ENCODE results near the gene VOPP1.

Gene VOPP1

DNA sequence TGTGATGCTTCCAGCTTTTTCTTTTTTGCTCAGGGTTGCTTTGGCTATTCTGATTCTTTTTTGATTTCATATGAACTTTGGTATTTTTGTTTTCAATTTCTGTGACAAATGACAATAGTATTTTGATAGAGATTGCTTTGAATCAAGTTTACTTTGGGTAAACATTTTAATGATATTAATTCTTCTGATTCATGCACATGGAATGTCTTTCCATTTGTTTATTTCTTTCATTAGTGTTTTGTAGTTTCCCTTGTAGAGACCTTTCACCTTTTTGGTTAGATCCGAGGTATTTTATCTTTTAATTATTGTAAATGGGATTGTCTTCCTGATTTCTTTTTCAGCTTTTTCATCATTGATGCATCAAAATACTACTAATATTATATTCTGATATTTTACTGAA lies 114.0 kb downstream of the VOPP1 start:
- DNase-seq: no peak

DNA sequence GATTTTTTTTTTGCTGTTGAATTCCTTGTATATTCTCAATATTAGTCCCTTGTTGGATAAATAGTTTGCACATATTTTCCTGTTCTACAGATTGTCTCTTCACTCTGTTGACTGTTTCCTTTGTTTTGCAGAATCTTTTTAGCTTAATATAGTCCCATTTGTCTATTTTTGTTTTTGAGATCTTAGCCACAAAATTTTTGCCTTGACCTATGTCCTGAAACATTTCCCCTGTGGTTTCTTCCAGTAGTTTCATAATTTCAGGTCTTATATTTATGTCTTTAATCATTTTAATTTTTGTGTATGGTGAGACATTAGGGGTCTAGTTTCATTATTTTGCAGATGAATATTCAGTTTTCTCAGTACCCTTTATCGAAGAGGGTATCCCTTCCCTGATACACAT lies 114.5 kb downstream of the VOPP1 start:
- DNase-seq: no peak

DNA sequence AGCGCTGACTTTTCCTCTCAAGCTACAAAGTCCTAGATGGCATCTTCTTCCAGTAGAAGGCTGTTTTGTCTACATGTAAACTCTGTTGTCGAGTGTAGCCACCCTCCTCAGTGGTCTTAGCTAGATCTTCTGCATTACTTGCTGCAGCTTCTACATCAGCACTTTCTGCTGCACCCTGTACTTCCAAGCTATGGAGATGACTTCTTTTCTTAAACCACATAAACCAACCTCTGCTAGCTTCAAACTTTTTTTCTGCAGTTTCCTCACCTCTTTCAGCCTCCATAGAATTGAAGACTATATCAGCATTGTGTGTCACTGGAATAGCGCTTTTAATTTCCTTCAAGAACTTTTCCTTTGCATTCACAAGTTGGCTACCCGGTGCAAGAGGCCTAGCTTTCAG lies 119.3 kb downstream of the VOPP1 start:
- no peak for DNase-seq

DNA sequence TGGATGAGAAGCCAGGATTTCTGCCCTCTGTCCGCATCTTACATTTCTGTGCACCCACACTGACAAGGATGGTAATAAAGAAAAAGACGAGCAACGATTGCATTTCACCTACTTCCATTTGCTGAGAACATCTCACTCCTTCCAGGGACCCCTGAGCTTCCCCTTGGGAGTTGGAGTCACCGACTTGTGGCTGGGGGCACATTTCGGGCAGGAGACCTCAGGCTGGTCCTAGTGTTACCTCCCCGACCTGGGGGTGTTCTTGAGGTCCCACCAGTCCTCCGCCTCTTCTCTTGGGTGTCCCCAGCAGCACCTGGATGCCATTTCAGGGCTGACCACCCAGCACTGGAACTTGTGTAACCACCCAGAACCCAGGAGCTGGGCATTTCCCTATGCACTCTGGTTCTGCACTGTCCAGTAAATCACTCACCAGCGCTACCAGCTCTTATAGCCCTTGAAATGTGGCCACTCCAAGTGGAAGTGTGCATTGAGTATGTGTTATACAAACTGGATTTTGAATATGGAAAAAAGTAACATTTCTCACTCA lies 122.2 kb downstream of the VOPP1 start:
- DNase-seq: no peak

DNA sequence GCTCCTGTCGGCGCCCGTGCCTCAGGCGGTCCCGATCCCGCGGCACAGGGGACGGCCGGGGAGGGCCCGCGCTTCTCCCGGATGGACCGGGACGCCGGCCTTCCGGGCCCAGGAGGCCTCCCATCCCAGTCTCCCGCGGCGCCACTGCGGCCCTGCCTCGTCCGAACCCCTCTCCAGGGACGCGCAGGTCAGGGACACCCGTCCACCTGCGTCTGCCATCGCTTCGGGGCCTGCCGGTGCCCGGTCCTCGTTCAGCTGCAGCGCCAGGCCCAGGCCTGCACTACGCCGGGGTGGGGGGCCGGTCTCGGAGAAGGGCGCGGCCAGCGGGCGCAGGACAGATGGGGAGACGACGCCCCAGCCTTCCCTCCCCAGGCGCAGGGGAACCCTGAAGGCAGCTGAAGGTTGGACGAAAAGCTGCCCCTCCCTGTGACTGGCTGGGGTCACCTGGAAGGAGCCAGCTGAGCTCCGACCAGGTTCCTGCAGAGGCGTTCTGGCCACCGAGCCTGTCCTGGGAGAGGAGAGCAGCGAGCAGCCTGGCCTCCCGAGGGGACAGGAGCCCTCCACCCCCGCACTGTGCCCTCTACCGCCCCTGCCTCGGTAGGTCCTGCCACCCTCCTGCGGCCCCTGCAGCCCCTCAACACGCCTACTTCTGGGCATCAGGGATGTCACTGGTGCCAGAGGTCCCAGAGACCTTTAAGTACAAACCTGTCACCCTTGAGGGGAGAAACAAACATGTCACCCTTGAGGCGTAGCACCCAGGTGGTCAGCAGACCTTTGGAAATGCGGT lies 122.9 kb downstream of the VOPP1 start:
- no peak for DNase-seq

DNA sequence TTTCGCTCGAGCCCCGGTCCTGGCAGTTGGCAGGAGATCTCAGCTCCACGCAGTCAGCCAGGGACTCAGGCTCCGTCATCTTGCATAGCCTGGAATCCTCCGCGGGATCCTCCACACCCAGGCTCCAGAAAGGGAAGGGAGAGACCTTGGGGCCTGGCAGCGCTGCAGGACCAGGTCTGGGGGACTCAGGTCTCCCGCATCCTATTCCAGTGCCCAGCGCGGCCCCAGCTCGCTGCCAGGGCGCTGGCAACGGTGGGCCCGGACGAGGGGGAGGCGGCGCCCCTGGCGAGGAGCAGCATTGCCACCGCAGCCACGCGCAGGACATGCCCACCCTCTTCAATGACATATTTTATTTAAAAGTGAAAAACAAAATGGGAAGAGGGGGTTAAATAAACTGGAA lies 123.8 kb downstream of the VOPP1 start:
- DNase-seq: no peak

DNA sequence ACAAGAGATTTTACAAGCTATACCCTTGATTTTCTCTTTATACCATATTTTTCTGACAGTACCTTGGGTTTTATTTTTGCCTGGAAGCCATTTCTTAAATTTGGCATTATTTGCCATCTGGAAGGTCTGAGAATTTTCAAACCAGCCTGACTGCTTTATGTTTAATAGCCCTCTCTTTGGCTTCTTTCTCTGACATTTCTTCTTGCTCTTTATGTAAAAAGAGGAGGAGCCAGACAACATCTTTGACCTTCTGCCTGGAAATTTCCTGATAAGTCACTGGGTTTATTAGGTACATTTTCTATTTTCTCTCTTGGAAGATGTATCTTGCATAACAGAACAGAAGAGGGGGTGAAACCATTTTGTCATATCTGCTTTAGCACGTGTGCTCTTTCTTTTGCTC lies 127.5 kb downstream of the VOPP1 start:
- no peak for DNase-seq

DNA sequence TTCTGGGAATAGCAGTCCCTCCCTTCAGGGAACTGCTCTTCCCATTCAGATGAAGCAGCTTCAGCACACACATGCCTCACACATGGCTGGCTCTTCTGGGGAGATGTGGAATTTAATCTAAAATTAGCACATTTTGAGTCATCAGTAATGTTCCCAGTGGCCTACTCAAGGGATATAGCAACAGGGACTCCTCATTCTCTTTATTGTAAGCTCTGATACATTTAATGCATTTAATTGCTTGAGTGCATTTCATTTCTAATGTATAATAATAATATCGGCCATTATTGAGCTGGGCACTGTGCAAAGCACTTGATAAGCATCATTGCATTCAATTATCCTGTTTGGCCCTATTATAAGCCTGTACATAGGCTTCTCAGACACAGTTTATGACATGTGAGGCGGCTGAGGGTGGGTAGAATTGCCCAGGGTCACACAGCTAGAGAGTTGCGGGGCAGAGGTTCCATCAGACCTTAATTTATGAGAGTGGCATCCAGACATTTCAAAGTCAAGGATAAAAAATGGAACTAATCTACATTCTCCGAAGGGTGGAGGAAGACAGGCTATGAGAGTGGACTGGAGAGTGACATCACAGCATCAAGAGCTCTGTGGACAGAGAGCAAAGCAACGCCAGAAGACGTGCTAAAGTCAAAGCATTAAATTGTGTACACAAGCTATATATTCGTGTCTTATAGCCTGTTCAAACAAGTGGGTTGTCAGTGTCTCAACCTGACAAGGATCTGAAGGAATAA lies 130.4 kb downstream of the VOPP1 start:
- no peak for DNase-seq

DNA sequence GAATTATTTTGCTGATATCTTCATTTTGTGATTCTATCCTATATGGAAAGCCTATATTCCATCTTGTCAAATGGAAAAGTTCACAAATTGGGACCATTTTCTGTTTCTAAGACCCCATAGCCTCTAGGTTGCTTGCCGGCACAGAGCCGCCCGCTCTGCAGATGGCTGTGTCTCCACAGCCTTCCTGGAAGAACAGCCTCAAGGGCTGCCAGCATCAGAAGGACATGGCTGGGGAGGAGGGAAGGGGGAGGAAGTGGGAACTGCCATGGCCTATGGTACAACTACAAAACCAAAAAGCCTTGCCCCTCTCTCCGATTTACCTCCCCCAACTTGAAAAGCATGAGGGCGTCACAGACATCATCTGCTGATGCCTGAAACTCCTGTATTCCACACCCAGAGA lies 131.3 kb downstream of the VOPP1 start:
- no peak for DNase-seq

DNA sequence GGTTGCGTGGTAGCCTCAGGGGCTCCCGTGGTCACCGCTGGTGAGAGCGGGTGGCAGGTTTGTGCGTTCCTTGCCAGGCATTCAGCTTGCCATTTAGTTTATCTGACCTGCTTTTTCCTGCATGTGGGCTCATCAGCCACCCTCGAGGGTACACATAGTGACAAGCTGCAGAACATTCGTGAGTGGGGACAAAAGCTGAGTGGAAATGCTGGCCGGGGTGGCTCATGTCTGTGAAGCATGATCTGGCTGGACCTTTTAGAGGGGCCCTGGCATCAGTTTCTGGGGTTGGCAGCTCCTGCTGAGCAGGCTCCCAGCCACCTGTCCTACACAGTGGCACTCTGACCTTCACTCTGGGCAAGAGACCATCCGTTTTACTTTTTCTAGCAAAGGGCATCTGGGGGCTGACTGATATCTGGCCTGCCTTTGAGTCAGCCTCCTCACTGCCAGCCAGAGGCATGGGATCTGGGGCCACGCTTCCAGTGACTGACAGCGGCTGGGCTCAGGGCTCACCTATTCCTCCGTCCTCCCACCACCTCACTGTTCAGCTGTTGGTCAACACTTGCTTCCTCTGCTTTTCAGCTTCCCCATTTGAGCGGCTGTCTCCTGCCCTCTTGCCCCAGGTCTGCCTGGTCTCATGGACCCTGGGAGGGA lies 132.1 kb downstream of the VOPP1 start:
- no peak for DNase-seq

DNA sequence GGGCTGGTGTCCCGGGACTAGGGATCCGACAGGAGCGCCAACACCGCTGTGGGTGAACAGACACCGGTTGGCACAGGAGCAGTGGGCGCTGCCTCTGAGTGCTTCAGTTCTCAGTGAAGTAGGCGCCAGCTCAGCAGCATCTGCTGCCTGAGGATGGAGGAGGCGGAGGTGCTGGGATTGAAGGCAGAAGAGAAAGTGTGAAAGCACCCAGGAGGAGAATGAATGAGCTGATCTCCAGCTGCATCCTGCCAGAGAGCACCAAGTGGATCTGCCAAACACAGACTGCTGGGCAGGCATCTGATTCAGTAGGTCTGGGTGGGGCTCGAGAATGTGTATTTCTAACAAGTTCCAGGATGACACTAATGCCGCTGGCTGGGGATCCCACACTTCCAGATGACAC lies 132.7 kb downstream of the VOPP1 start:
- peak; percentile 18 for DNase-seq

DNA sequence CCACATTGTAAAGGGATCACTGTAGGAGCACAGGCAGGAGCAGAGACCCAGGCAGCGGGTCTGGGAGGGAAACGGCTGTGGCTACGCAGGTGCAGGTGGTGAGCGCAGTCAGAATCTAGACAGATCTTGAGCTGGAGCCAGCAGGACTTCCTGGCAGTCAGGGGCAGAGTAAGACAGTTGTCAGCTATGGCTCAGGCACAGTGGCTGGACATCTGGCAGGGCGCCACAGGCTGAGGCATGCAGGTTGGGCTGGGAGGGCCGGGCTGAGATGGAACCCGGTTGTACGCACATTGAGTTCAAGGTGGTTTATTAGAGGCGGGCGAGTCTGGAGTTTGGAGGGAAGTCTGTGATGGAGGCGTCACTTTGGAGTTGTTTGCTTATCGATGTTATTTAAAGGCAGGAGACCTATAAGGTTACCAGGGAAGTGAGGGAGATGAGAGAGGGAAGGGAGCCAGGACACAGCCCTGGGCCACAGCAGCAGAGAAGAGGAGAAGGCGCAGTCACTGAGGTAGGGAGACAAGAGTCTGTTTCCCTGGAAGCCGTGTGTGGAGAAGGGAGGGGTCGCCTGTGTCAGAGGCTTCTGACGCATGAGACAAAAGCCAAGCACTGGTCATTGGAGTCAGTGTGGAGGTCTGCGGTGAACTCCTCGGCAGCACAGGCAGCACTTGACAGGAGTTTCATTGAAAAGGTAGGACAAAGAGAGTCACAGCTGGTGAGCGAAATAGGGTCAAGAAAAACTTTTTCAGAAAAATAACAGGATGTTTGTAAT lies 133.4 kb downstream of the VOPP1 start:
- DNase-seq: peak; percentile 78

DNA sequence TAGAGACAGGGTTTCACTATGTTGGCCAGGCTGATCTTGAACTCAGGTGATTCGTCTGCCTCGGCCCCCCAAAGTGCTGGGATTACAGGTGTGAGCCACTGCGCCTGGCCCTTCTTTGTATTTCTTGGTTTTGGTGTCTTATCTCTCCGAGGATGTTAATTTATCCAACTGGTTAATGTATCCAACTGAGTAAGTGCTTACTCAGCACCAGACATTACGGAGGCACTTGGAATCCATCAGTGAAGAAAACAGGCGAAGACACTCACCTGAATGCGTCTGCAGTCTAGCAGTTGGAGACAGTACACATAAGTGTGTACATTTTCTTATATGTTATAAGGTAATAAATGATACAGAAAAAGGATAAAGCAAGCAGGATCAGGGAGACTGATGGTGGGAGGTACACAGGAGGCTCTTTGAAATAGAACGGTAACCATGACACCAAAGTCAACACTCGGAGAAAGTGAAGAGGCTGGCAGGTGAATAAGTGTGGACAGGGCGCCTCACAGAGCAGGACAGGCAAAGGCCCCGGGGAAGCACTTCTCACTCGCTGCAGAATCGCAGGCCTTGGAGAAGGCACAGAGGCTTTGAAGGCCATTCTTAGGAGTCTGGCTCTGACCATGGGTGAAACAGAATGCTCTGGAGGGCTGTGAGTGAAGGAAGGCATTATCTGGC lies 134.1 kb downstream of the VOPP1 start:
- peak; percentile 82 for DNase-seq

DNA sequence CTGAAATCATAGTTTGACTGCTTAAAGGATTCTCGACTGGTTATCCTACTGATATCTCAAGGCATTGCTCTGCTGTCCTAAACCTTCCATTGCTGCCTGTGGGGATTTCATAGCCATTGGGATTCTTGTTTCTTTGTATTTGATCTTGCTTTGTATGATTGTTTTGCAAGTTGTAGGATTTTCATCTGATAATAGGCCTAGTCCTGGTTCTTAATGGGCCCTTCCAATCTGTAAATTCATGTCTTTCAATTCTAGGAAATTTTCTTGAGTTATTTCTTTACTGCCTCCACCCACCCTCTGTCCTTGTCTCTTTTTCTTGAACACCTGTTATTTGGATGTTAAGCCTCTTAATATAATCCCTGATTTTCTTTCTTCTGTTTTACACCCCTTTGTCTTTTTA lies 134.9 kb downstream of the VOPP1 start:
- DNase-seq: no peak

DNA sequence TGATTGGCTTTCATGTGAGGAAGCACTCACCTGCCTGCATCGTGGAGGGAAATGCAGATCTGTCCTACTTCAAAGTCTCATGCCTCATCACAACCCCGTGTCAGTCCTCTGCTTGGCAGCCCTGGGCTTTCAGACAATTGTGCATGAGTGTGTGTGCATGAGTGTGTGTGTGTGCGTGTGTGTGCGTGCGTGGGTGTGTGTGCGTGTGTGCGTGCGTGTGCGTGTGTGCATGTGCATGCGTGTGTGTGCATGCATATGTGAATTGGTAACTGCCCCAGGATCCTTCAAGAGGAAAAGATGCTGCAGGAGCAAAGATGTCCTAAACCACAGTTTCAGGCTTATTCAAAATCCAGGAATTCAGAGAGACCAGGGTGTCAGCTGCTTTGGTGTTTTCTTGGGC lies 135.8 kb downstream of the VOPP1 start:
- no peak for DNase-seq

DNA sequence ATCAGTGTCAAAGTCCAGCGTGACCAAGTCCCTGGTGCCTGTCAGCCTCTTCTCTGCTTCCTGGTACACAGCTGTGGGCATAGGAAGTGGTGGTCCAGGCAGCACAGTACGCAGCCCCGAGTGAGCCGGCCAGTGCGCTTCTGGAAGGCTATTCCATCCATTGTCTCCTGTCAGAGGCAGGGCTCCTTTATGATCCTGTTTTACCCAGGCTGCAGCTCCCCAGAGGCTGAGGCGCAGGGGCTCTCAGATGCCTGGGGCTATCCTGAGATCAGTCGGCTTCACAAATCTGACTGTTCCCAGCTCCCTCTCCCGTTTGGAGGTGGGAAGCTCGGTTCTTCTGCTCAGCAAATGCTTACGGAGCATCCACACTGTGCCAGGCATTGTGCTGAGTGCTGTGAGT lies 136.8 kb downstream of the VOPP1 start:
- no peak for DNase-seq

DNA sequence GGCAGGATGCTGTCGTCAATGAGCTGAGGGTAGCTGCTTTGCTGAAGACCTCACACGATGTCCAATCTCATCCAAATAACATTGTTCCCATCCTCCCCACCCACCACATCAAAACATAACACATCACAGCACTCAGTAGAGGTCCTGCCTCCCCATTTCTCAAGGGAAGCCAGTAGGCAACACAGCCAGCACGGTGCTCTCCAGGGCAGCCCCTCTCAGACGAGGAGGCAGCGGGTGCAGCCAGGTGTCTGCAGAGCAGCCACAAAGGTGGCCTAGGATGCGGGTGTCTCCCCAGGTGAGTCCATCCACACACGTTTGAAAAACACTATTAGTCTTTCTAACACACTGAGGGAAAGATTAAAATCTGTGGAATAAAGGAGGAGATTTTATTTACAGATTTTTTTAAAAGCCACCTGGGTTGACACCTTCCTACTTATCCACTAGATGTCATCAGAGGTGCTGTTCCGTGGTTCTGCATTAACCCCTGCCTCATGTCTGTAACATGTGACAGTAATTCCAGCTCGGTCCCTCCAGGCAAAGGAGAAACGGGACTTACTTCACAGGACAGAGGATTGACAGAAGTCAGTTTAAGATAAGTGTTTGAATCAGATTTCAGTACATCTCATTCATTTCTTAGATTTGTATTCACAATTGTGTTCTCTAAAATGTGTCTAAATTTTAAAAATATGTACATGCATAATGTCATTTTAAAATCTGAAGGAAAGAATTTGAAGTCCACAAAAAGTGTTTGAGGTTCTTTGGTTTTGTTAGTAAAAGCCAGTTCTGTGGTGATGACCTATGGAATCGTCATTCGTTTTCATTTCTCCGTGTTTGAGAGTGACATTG lies 139.1 kb downstream of the VOPP1 start:
- peak; percentile 69 for DNase-seq

DNA sequence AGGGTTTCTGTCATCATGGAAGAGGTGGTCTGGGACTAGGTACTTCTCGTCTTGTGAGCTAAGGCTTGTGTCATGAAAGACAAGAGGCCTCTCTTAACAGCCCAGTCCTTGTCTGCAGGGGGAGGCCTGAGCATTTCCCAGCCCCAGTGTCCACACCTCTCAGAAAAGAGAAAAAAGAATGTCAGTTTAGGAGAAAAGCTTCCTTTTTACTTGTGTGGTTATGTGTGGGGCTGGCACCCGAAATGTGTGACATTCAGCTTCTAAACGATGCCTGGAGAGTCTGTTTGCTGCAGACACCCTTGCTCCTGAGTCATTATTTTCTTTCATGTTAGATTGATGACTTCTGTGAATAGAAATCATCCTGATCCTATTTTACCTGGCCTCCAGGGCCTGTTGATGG lies 139.8 kb downstream of the VOPP1 start:
- DNase-seq: no peak

DNA sequence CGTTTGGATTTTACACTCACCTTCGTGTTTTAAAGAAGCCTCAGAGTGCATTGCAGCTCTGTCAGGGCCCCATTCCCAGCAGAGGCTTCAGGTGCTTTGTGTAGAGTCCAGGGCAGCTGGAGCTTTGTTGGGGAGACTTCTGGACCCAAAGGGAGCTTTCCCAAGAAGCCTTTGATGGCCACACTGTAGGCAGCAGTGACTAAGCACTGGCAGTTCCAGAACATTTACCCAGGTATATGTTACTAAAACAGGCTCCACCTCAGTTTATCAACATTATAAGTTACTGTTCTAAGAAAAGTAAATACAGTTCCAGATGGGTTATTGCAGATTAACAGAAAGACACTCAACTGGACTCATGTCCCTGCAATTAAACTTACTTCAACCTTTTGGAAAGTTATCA lies 140.4 kb downstream of the VOPP1 start:
- DNase-seq: no peak

DNA sequence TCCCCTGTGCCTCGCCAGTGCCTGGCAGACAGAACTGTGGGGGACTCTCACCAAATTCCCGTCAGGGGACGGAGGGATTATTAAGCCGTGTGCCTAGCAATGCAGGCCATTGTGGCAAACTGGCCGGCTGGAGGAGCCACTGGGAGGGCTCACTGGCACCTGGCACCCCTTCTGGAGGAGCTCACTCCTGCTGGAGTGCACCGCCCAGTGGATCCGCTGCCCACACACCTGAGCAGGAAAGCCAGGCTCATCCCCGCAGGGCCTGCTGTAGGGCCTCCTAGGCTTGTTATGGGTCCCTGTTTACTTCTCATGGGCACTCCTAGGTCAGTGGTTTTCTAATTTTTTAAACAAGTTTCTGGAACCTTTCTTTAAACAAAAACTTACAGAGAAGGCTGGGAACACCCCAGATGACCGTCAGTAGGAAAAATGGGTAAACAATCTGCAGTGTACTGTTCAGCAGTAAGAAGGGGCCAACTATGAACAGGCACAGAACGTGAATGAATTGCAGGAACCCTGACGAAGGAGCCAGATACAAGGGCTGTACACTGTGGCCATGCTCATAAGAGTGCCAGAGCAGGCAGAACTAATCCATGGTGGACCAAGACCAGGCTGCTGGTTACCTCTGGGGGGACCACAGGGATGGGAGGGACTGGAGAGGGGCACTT lies 142.3 kb downstream of the VOPP1 start:
- DNase-seq: no peak

DNA sequence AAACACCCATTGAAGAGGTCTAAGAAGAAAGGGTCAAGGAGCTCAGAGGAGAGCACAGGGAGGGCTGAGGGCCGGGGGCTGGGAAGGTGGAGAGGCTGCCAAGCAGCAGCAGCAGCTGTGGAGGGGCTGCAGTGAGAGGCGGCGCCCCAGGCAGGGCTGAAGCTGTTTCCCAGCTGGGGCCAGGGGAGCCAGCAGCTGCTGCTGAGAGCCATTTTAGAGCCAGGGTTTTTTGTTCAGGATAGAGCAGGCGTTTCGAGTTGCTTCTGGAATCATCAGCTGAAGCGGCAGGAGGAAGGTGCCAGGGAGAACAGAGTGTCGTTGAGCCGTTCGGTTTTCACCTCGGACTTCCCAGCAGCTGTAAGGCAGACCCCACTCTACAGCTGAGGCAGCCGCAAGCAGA lies 144.5 kb downstream of the VOPP1 start:
- no peak for DNase-seq
